Chondrocyte (in vitro differentiated cells): ENCODE measurements around the gene MIPOL1. TPM values are rescaled to one million over a fixed set of nuclear protein-coding genes. Genes with fewer than 3 reads are reported as not detected.
"Not testable (repeated sequence)": the region's sequence is repeated elsewhere in the genome, so short reads cannot be mapped to it uniquely, and the experiment has no call there.

Experiments
- DNase-seq: peaks from one replicate; pipeline ENCODE4 v3.0.0; 2021; ENCODE audit warnings: mixed read lengths, low spot score
- H3K27ac Mint-ChIP-seq: one replicate; pipeline ENCODE4 v1.8.0; 2021; ENCODE audit warnings: mild to moderate bottlenecking, moderate library complexity, mixed read lengths; ENCODE audit not compliant: unreplicated experiment
- H3K27me3 Mint-ChIP-seq: 2 replicates; pipeline ENCODE4 v1.8.0; 2021; ENCODE audit warnings: low read depth, mixed read lengths
- H3K36me3 Mint-ChIP-seq: 2 replicates; pipeline ENCODE4 v1.8.0; 2021; ENCODE audit warnings: low read depth, mixed read lengths
- H3K4me1 Mint-ChIP-seq: 2 replicates; pipeline ENCODE4 v1.8.0; 2021; ENCODE audit warnings: low read depth, mild to moderate bottlenecking, mixed read lengths
- H3K4me3 Mint-ChIP-seq: one replicate; pipeline ENCODE4 v1.8.0; 2021; ENCODE audit warnings: mild to moderate bottlenecking, moderate library complexity, mixed read lengths; ENCODE audit not compliant: unreplicated experiment
- H3K9me3 Mint-ChIP-seq: 2 replicates; pipeline ENCODE4 v1.8.0; 2021; ENCODE audit warnings: low read depth, mixed read lengths
- total RNA-seq: library from RNA; stranded (reverse); gene quantifications from 3 replicates; pipeline ENCODE4 v1.2.1, GENCODE V29; 2021
- TF ChIP-seq, protein P1 (sequence below): fragments of 200-600 bp; sonication (generic); IDR thresholded peaks from 2 replicates; pipeline ENCODE4 v1.5.0; 2021; ENCODE audit warnings: antibody characterized with exemption, mild to moderate bottlenecking, moderate library complexity

The MIPOL1 gene
- total RNA-seq, 1 donor from 2014 or later = 9.8 TPM

DNA sequence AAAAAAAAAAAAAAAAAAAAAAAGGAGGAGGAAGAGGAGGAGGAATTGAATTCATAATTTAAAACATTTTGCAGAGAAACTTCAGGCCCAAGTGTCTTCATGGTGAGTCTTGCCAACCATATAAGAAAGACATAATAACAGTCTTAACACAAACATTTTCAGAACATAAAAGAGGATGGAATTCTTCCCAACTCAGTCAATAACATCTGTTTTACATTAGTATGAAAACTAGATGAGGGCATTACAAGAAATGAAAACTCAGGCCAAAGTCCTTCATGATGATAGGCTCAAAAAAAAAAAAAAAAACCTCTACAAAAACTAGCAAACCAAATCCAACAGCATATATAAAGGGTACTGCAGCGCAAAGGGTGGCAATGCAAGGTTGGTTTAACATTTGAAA lies 245.7 kb downstream of the MIPOL1 start:
- DNase-seq = no peak
- peaks cover 10% of the 10 kb centered on the region for H3K9me3 Mint-ChIP-seq
- H3K27ac Mint-ChIP-seq = no peak overlapping the region
- TF ChIP-seq, protein P1, sequence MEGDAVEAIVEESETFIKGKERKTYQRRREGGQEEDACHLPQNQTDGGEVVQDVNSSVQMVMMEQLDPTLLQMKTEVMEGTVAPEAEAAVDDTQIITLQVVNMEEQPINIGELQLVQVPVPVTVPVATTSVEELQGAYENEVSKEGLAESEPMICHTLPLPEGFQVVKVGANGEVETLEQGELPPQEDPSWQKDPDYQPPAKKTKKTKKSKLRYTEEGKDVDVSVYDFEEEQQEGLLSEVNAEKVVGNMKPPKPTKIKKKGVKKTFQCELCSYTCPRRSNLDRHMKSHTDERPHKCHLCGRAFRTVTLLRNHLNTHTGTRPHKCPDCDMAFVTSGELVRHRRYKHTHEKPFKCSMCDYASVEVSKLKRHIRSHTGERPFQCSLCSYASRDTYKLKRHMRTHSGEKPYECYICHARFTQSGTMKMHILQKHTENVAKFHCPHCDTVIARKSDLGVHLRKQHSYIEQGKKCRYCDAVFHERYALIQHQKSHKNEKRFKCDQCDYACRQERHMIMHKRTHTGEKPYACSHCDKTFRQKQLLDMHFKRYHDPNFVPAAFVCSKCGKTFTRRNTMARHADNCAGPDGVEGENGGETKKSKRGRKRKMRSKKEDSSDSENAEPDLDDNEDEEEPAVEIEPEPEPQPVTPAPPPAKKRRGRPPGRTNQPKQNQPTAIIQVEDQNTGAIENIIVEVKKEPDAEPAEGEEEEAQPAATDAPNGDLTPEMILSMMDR = no peak
- H3K4me3 Mint-ChIP-seq = no peak overlapping the region
- H3K27me3 Mint-ChIP-seq = no peaks in the 10 kb centered on the region
- H3K4me1 Mint-ChIP-seq = no peaks in the 10 kb centered on the region
- H3K36me3 Mint-ChIP-seq = peaks cover 6% of the 10 kb centered on the region

DNA sequence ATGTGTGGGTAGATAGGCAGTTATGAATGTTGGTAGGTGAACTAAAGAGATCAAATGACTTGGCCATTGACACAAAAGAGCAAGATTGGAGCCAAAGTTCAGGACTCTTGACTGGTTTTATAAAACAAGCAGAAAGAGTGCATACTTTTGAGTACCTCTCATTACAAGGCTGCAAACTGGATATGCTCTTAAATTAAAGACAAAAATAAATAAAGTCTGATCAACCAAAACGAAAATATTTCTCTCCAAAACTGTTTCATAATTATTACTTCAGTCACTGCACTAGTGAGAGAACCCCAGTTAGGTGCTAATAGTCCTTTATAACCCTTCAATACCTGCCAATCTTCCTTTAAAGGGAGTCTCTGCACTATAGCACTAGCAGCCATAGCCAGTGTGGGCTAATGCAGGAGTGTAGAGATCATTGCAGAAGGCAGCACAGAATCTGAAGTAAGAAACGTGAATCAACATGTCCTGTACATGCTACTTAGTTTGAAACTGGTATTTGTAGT lies 250.2 kb downstream of the MIPOL1 start:
- peaks cover 5% of the 10 kb centered on the region for H3K9me3 Mint-ChIP-seq
- H3K27ac Mint-ChIP-seq = no peak overlapping the region
- no peaks in the 10 kb centered on the region for H3K4me1 Mint-ChIP-seq
- H3K27me3 Mint-ChIP-seq = no peaks in the 10 kb centered on the region
- peaks cover 4% of the 10 kb centered on the region for H3K36me3 Mint-ChIP-seq
- DNase-seq = no peak
- H3K4me3 Mint-ChIP-seq = no peak overlapping the region
- TF ChIP-seq, protein P1 = no peak

DNA sequence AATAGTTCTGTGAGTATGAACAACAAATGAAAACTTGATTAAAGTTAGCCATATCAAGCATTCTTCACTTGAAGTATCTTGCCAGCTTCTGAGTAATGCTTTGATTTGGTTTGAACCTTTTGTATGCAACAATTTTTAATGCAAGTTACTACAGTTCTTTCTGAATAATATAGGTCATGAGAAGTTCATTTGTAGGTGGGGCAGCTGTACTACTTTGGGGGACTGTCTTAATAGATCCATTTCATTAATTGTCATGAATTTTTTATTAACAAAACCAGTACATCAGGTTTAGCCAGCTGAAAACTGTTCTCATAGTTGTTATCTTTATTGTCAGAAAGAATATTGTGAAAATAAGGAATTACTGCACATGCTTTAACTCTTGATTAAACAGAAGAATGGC lies 254.6 kb downstream of the MIPOL1 start:
- TF ChIP-seq, protein P1 = no peak
- Mint-ChIP-seq H3K27me3 (no peaks in the 10 kb centered on the region), H3K36me3 (no peaks in the 10 kb centered on the region), H3K9me3 (no peaks in the 10 kb centered on the region), H3K27ac (no peak overlapping the region), H3K4me1 (no peaks in the 10 kb centered on the region), H3K4me3 (no peak overlapping the region)
- DNase-seq = no peak

GRCh38 chr14:37453985-37454384 lies 256.2 kb downstream of the MIPOL1 start:
- Mint-ChIP-seq H3K4me3 (no peak overlapping the region), H3K36me3 (peaks cover 2% of the 10 kb centered on the region), H3K4me1 (no peaks in the 10 kb centered on the region), H3K27ac (no peak overlapping the region), H3K9me3 (no peaks in the 10 kb centered on the region), H3K27me3 (no peaks in the 10 kb centered on the region)
- no peak for DNase-seq
- TF ChIP-seq, protein P1 = no peak

DNA sequence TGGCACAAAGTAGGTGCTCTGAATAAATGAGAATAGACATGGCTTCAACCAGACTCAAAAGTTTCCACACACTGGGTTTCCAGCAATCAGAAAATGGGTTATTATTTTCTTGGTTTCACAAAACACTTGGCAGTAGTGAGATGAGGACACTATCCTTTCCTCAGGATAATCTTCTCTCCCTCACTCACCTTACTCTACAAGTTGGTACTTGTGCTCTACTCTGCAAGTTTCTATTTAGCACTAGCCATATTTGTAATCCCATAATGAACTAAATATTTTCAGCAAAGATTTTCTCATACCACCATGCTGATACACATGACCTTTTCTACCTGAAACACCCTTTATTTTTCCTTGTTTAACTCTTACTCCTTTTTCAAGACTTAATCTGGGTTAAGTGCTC lies 259.6 kb downstream of the MIPOL1 start:
- H3K27me3 Mint-ChIP-seq = no peaks in the 10 kb centered on the region
- H3K4me1 Mint-ChIP-seq = no peaks in the 10 kb centered on the region
- H3K27ac Mint-ChIP-seq = no peak overlapping the region
- no peak overlapping the region for H3K4me3 Mint-ChIP-seq
- DNase-seq = no peak
- H3K9me3 Mint-ChIP-seq = peaks cover 16% of the 10 kb centered on the region
- peaks cover 13% of the 10 kb centered on the region for H3K36me3 Mint-ChIP-seq
- TF ChIP-seq, protein P1 = no peak

GRCh38 chr14:37462426-37462825 lies 264.7 kb downstream of the MIPOL1 start:
- peaks cover 35% of the 10 kb centered on the region for H3K9me3 Mint-ChIP-seq
- not testable (repeated sequence) for H3K27me3 Mint-ChIP-seq, H3K4me3 Mint-ChIP-seq, DNase-seq, H3K4me1 Mint-ChIP-seq, H3K27ac Mint-ChIP-seq
- H3K36me3 Mint-ChIP-seq = peaks cover 15% of the 10 kb centered on the region
